Measurements from ENCODE around the gene CARM1.
"Not testable (repeated sequence)": the region's sequence is repeated elsewhere in the genome, so short reads cannot be mapped to it uniquely, and the experiment has no call there.

Gene CARM1

DNA sequence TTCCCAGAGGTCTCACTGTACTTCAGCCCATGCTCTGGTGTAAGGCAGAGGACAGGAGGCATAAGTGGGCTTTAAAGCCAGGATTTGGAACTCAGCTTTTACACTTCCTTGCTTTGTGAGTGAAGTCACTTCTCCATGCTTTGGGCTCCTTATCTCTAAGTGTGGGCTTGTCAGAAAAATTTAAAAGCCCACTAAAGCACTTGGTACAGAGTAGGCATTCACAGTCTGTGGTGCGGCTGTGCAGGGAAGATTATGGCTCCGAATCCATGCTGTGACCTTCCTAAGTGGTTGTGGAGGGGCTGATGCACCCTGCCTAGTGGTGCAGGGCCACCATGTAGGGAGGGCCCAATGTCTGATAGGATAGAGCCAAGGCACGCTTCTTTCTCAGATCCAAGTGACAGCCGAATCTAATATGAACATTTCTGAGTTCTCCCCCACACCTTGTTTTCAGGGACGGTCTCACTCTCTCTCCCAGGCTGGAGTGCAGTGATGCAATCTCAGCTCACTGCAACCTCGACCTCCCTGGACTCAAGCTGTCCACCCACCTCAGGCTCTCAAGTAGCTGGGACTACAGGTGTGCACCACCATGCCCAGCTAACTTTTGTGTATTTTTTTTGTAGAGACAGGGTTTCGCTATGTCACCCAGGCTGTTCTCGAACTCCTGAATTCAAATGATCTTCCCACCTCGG is 64.2 kb downstream of the CARM1 start:
- DNase-seq: no peak

DNA sequence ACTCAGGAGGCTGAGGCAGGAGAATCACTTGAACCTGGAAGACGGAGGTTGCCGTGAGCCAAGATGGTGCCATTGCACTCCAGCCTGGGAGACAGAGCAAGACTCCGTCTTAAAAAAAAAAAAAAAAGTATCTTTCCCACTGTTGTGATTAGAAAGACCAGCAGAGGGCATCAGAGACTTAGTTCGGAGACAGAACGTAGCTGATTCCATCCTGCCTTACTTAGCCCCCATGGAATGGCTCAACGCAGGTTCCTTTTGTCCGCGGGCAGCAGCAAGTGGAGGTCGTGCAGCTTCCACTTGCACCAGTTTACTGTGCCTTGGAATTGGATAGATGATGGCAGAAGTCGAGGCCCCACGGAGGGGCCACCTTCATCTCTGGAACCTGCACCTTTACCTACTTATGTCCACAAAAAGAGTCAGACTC is 65.3 kb downstream of the CARM1 start:
- DNase-seq: peak; percentile 69

DNA sequence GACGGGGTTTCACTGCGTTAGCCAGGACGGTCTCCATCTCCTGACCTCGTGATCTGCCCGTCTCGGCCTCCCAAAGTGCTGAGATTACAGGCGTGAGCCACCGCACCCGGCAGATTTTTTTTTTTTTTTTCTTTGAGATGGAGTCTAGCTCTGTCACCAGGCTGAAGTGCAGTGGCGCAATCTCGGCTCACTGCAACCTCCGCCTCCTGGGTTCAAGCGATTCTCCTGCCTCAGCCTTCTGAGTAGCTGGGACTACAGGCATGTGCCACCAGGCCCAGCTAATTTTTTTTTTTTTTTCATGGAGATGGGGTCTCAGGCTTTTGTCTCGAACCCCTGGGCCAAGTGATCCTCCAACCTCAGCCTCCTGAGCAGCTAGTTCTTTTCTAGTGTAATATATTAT is 70.3 kb downstream of the CARM1 start:
- DNase-seq: not testable (repeated sequence)

GRCh38 chr19:10943412-10943811 is 72.1 kb downstream of the CARM1 start:
- DNase-seq: not testable (repeated sequence)

DNA sequence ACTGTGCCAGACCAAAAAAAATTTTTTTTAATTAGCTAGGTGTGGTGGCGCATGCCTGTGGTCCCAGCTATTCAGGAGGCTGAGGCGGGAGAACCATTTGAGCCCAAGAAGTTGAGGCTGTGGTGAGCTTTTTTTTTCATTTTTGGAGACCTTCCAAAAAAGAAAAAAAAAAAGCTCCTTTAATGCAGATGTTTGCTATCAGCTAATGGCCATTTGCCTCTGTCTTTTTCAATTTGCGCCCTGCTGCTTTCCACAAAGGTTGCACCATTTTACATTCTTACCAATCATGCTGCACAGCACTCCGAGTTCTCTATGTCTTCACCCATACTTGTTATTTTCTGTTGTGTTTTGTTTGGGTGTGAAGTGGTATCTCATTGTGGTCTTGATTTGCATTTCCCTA is 73.9 kb downstream of the CARM1 start:
- DNase-seq: no peak

DNA sequence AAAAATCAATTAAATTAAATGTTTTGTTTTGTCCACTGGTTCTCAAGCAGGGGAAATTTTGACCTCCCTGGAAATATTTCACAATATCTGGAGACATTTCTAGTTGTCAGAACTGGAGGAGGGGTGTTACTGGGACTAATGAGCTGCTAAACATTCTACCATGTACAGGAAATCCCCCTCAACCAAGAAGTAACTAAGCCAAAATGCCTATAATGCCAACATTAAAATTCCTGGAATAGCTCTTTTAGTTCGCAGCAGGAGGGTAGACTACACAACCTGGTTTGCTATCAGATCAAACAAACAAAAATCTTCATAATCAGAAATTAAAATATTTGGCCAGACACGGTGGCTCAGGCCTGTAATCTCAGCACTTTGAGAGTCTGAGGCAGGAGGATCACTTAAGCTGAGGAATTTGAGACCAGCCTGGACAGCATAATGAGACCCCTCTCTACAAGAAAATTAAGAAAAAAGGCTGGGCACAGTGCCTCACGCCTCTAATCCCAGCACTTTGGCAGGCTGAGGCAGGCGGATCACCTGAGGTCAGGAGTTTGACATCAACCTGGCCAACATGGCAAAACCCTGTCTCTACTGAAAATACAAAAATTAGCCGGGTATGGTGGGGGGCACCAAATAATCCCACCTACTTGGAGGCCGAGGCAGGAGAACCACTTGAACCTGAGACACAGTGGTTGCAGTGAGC is 75.8 kb downstream of the CARM1 start:
- DNase-seq: no peak

- DNase-seq: no peak
Observed at GRCh38 chr19:10952809-10953208, 81.5 kb downstream of the CARM1 start.

DNA sequence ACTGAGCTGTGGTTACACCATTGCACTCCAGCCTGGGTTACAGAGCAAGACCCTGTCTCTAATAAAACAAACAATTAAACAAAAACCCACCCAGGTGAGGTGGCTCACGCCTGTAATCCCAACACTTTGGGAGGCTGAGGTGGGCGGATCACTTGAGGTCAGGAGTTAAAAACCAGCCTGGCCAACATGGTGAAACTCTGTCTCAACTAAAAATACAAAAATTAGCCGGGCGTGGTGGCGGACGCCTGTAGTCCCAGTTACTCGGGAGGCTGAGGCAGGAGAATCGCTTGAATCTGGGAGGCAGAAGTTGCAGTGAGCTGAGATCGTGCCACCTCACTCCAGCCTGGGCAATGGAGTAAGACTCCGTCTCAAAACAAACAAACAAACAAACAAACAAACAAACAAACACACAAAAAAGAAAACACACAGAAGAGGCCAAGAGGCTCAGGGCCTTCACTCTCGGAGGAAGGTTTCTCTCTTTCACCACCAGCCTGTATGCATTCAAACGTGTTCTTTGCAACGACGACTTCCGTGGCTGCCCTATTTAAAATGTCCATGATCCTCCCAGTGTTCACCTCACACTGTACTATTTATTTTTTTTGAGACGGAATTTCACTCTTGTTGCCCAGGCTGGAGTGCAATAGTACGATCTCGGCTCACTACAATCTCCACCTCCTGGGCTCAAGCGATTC is 88.1 kb downstream of the CARM1 start:
- not testable (repeated sequence) for DNase-seq

GRCh38 chr19:10960314-10961072 is 89.1 kb downstream of the CARM1 start, which contains the start of gene SMARCA4:
Gene SMARCA4, plus strand, starts transcription at chr19:10961030. Its CDS starts 23,122 bp downstream, at chr19:10984152.
- peak; percentile 96 for DNase-seq

GRCh38 chr19:10961073-10961860 is 89.9 kb downstream of the CARM1 start:
- DNase-seq: no peak

GRCh38 chr19:10962863-10963262 is 91.5 kb downstream of the CARM1 start:
- no peak for DNase-seq

- DNase-seq: no peak
Observed at GRCh38 chr19:10963865-10964264, 92.5 kb downstream of the CARM1 start.

- no peak for DNase-seq
Observed at GRCh38 chr19:10964903-10965302, 93.5 kb downstream of the CARM1 start.

GRCh38 chr19:10965398-10965797 is 94.0 kb downstream of the CARM1 start:
- DNase-seq: no peak

DNA sequence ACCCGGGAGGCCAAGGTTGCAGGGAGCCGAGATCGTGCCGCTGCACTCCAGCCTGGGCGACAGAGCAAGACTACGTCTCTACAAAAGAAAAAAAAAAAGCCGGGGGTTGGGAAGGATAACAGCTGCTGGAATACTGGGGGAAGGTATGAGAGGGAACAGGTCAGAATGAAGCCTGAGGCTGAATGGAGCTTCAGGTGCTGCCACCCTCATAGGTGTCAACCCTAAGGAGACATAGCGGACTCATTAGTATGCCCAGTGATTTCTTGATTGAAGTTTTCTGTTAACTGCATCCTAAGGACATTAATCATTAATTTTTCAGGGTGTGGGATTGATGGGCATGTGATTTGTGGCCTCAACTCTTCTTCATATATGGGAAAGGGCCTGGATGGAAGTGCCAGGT is 95.5 kb downstream of the CARM1 start:
- DNase-seq: no peak

- DNase-seq: no peak
Observed at GRCh38 chr19:10968527-10969135, 97.3 kb downstream of the CARM1 start.

GRCh38 chr19:10971107-10971726 is 99.9 kb downstream of the CARM1 start:
- DNase-seq: no peak
